NCI-H82 treated with DMSO at 0.1 percent for 48 hours (cell line): Measurements from ENCODE around the gene MRPL9.
A peak's percentile ranks its signal among the peaks of the same experiment; 100 is the strongest.

ENCODE experiments used
- DNase-seq: peaks from one replicate; lab custom pipeline; 2025; ENCODE audit not compliant: unreplicated experiment; lab: John Stamatoyannopoulos, UW

The MRPL9 gene

DNA sequence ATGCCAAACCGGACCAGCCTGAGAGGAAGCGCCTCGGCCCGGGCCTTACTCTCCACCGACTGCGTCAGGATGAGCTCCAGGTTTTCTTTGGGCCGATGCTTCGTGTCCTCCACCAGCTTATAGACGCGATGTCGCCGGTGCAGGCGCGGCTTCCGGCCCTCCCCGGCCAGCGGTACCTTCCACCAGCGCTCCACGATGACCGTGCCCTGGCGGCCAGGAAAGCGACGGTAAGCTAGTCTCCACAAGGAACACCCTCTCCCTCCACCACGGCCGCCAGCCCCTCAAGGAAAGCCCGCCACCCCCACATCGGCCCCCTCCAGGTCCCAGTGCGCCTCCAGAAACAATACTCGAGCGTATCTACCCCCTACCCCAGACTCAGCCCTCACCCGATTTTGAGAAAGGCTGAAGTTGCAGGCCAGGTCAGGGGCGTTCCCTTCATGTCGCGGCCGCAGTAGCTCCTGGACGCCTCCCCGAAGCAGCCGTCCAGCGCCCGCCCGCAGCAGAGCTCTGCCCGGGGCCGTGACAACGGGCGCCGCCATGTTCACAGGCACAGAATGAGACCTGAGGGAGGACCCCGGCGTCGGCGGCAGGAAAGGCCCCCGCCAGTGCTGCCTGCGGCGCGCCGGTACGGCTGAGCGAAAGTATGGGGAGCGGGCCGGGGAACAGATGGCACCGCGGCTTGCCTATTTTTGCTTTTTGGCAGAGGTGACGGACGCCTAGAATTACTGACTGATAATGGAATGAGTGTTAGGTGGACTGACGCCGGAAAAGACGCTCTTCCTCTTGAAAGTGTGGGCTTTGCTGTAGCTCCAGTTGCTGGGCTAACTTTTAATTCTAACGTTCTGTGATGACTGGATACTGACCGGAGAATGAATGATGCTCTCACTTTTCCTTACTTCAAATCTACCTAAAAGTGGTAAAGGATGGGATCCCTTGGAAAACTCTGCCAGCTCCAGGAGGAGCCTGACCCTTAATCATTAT is at the start of gene MRPL9:
Gene MRPL9 (minus strand): TSS at position 556 of the 981 bp plus-strand sequence. CDS start 17 bp downstream, at position 539.
- DNase-seq = peak; percentile 82

DNA sequence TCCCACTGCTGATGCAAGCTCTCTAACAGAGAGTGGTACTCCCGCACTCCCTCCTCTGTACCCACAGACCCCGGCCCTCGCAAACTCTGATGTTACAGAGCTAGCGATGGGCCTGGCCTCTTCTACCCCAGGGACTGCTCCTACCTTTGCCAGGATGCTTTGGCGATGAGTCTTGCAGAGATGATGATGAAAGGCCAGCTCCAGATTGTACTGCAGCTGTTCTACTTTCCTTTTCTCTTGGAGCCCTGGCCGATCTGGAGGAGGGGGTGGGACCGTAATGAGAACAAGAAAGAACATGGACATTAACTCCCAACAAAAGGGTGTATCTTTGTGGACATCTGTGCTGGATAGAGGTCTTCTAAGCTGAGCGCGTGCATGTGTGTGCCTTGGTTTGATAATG is 47.9 kb upstream of the MRPL9 start:
- no peak for DNase-seq

DNA sequence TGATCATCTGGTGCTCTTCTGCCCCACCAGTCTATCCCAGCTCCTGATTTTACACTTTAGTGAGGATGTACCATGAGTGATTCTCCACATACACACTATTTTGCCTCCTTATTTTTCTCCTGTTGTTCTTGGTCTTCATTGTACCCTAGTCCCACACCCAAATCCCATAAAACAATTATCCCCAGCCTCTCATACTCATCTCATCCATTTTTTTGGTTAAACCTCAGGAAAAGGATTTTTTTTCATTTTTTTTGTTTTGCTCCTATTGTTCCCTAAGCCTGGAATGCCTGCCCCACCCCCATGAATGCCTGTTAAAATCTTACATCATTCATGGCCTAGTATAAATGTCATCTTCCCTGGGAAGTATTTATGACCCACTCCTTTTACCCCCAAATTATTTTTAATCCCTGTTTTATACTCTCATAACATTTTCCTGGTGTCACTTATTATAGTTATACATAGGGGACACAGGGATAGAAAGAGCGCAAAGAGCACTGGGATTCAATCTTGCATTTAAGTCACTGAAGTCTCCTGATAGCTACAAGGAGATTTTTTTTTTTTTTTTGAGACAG is 46.8 kb upstream of the MRPL9 start:
- DNase-seq = no peak

DNA sequence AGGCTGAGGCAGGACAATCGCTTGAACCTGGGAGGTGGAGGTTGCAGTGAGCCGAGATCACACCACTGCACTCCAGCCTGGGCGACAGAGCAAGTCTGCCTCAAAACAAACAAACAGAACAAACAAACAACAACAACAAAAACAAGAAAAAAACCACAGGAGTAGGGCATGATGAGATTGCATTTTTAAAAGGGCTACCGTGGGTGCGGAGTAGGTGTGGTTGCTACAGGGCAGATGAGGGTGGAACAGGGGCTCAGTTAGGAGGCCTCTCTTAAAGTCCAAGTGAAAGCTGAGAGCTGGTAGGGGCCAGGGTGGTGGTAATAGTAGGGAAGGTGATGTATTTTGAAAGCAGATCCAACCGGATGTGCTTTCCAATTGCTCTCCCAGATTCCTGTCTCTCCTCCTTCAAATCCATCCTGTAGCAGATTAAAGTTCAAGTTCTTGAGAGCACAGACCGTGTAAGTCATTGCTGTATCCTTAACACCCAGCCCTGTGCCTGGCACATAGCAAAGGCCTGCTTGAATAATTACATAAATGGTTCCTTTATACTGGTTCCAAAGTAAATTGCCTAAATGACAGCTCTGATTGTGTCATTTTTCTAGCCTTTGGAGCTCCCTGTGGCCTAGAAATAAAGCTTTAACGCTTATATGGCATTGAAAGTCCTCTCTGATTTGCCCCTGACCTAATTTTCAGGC is 46.1 kb upstream of the MRPL9 start:
- no peak for DNase-seq

DNA sequence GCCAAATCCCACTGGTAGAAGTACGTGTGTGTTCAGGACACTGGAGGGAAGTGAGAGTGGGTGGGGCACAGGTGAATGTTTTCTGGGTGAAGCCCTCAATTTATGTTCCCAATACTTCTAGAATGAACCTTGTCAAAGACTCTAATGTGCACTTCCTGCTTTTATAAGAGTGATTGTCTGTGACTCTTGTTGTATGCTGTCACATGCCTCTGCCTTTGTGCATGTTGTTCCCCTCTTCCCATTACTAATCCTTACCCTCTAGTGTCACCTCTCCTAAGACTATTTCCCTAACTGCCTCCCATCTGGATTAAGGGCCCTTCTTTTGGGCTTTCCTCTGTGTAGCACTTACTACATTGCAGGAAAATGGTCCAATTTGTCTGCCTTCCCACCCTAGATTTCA is 44.5 kb upstream of the MRPL9 start:
- no peak for DNase-seq

DNA sequence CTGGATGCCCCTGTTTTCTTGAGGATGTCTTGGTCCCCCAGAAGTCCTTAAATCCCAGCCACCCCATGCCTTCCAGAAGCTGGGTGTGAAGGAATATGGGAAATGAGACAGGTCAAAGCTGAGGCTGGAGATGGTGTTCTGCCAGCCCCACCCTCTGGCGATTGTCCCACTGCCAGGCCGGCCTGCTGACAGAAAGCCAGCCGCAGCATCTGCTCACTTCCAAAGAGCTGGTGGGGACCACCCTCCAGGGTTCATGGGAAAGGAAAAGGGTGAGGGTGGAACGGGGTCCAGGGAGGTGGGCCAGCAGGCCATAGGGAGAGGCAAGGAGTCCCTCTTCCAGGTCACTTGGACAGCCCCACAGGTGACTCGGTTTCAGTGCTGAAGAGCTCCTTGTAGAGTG is 43.8 kb upstream of the MRPL9 start:
- DNase-seq = no peak

DNA sequence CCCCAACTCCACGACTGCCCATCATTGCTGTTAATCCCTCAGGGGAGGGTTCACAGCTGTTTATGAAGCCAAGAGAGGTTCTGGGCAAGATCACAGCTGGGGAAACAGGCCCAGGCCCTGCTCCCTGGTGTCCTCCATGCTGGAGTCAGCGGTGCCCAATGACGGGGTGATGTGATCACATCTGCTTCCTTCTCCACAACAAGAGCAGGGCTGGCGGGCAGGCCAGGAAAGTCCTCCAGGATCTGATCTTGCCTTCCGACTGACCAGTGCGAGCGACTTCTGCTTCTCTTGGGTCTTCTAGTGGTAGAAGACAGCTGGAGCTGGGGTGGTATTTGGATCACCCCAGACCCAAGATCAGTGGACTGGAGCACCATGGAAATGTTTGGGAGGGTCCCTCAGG is 42.9 kb upstream of the MRPL9 start:
- no peak for DNase-seq

DNA sequence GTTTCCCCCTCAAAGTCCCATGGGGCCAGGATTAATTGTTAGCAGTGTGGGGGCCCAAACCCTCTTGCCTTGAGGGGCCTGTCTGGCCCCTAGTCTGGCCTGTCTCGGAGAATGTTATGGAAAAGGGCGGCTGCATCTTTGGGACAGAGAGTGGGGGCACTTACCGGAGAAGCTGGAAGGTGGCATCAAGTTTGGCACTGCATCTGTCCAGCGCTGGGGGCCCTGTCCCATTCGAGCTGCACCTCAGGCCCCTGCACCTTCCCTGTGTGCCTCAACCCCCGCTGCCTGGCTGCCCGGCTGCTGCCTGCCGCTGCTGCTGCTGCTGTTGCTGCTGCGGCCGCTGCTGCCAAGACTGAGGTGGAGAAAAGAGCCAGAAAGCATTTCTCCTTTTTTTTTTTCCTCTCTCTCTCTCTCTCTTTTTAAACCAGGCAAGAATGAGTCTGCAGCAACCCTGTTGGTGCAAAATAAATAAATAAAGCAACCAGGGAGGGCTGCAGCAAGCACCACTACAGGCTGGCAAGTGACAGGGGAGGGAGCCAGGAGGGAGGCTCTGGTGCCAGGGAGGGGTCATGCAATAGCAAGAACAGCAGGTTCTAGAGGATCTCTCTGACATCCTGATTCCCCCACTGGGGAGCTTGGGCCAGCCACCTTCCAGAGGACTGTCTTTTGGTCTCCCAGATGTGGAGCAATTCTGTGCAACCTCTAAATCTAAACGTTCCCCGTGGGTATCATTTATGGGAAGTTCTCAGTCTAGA is 41.9 kb upstream of the MRPL9 start, which contains the start of gene LINGO4:
Gene LINGO4 (minus strand): TSS at position 354 of the 755 bp plus-strand sequence. CDS start 2,715 bp downstream, outside the sequence.
- no peak for DNase-seq

DNA sequence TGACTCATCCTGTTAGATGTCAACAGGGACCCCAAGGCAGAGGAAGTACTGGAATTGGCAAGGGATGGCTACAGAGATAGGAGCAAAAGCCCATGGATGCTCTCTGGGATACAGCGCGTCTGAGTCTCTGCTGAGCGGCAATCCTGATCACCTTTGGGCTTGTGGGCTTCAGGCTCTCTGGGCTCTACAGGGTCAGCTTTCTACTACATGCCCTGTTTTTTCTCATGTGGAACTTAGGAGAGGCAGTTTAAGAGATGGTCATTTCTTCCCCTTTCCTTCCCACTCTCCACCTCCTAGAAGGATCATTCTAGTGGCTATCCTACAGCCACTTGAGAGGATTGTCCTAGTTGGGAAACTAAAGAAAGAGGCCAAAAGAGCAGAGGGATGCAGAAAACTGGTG is 40.6 kb upstream of the MRPL9 start:
- no peak for DNase-seq

DNA sequence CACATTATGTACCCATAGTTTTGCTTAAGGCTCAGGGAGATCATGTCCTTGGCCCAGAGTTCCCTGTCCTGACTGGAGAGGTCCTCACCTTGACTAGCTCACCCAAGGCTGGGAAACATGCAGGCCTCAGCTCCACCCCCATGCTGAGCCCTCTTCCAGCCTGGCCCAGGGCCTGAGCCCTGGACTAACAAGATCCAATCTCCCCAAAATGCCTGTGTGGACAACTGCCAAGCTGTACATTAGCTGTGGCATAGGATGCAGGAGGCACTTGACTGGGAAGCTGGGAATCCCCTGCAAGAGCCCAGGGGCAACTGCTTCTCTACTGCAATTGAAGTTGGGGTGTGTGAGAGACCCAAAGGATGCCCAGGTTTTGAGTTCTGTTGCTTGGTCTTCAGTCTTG is 39.9 kb upstream of the MRPL9 start:
- DNase-seq = no peak

DNA sequence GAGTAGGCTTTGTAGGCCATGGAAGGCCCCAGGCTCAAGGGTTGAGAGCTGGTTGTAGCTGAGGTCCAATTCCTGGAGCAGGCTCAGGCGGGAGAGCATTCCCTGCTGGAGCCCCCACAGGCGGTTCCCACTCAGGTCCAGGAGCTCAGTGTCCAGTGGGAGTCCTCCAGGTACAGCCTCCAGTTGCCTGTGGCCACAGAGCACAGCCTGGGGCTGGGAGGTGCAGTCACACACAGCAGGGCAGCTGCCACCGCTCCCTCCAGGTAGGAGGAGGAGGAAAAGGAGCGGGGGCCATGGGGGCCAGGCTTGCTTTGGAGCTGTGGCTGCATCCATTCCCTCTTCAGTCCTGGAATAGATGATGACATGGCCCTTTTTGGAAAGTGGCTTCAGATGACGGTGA is 39.1 kb upstream of the MRPL9 start:
- no peak for DNase-seq

DNA sequence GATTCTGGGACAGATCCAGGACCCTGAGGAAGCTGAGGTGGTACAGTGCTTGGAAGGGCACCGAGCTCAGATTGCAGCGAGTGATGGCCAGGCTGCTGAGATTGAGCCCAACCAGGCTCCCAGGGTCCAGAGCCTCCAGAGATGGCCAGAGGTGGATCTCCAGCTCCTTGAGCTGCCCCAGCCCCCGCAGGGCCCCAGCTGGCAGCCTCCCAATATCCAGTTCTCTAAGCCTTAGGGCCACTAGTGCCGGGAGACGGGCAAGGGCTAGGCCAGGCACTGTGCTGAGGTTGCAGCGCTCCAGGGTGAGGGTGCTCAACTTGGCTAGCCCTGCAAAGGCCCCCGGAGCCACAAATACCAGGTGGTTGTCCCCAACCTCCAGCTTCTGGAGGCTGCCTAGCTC is 38.5 kb upstream of the MRPL9 start:
- DNase-seq = no peak

DNA sequence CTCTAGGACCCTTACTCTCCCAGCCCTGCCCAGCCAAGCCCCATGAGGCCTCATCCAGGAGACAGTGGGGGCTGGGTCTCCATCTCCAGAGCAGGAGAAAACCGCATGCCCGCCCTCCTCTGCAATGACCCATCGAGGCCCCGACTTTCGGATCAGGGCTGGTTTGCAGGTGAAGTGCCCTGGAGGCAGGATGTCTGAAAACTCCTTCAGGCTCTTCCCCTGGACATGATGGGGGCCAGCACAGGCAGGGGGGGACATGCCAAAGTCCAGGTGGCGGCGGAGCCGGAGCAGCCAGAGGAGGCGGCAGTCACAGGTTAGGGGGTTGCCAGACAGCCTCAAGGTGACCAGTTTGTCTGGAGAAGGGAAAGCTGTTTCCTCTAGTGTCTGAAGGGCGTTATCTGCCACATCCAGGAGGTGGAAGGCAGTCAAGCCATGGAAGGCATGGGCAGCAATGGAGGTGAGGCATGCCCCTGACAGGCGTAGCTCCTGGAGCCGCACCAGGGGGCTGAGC is 38.1 kb upstream of the MRPL9 start:
- DNase-seq = no peak

DNA sequence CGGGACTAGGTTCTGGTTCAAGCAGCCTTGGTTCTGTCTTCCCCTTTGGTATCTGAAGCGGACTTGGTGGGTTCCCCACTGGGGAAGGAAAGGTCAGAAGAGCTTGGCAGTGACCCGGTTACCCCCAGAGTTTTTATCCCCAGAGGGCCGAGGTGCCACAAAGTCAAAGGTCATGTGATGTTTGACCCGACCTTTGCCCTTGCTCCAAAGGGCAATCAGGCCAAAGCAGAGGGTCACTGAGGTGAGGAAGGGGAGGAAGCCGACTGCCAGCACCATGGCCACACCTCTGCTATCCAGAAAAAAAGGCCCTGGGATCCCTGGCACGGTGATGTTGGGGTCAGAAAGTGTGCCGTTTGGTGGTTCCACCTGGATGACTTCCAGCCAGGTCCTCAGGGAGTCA is 37.5 kb upstream of the MRPL9 start:
- no peak for DNase-seq

DNA sequence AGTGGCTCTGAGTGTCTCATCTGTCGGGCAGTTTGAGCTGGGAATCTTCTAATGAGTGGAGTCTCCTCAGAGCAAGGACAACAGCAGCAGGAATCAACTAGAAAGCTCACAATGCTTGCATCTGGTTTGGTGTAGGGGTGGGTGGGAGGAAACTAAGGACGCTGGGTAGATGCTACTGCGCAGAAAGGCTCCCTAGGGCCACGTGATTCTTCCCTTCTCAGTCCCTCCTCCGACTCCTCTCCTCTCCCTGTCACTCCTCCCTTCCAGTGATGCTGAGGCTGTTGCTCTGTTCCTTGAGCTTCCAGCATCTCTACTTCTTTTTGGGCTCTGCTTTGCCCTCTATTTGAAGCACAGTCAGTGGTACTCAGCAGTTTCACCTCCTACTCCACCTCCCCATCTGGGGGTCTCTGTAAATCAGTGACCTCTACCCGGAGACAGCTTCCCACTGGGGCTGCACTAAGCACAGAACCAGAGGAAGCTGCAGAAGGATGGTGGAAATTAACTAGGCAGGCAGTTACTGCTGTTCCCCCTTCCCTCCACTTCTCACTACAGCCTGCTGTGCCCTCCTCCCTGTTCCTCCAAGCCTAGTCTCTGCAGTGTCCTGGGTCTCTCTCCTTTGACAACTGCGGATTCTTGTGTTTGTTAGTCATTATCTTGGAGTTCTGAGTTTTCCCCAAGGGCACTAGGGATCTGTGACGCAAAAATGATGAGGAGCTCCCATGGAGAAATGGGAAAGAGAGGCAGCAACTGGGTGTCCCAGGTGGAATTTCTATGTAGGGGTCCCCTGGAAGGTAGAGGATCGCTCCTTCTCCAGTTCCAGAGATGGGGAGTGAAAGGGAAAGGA is 36.1 kb upstream of the MRPL9 start:
- no peak for DNase-seq

DNA sequence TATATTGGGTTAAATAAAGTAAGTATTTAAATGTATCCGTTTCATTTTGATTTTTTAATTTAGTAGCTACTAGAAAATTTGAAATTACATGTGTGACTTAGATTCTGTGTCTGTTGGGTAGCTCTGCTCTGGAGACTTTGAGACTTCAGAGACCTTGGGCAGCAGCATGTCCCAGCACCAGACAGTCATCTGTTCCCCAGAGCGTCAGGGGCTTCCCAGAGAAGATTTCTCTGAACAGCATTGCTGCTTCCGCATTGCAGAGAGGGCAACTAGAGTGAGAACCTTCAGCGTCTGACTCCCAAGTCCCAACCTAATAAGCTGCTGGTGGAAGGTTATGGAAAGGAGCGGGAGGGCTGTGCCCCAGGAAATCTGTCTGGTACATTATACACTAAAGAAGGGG is 35.3 kb upstream of the MRPL9 start:
- DNase-seq = no peak

DNA sequence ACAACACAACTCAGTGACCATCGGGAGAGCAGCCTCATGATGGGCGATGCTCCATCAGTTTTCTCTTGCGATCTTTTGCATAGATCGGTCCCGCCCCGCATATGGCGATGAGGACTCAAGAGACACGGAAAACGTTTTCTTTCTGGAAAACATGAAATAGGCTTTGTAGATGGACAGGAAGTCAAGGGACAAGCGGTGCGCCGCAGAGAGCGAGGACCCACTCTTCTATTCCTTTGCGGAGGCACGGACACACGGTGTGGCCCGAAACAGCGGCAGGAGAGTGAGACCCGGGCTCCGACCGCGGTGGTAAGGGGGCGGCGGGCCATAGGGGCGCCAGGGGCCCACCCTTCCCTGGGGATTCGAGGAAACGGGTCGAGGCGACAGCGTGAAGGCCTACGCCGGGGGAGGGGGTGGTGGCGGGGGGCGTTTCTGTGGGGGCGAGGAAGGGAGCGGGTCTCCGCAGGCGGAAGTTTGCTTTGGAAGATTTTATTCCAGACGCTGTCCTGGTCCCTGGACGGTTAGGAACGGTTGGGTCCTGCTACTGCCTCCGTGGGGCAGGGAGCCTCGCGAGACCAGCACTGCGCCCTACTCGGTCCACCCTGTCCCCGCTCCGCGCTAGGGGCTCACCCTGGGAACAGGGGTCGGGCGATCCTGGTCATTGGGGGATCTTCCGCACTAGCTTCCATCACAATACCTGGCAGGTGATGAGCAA is 27.8 kb upstream of the MRPL9 start:
- DNase-seq = no peak

DNA sequence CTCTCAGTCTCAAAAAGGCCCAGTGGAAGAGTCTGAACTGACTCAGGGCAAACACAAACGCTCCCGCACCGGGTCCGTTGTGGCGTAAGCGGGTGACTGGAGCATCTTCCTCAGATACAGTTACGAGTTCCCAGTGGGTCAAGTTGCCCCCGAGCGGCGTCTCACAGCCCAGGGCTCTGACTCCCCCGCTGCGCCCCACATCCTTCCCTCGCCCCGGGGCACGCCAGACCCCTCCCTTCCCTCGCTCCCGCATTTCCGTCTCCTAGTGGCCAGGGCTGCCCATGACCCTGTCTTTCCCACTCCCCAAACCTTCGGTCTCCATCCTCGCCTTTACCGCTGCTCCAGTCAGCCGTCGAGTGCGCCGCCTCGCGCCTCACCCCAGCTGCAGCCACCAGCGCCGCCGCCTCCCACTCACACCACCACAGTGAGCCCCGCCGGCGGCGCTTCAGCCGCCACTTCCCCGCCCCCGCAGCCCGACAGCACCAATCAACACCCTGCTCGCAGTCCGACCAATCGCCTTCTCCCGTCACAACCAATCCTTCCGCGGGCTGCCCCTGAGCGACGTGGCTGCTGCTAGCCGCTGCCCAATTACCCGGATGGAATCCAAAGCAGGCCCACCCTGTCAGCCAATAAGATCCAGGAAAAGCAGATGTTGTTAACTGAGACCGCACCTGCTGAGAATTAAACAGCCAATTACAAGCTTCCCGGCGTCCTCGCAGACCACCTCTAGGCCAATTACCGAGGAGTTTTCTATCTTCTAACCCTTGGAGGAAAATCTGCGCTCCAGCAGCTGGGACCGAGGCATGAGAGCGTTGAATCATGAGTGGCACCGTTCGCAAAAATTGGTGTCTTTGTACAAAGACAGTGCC is 27.0 kb upstream of the MRPL9 start, which contains the start of gene TDRKH:
Gene TDRKH (minus strand): TSS at position 430 of the 869 bp plus-strand sequence. CDS start 7,478 bp downstream, outside the sequence.
- peak; percentile 100 for DNase-seq
